GM13977 (cell line): ENCODE measurements around the gene BCAP31.
"Not testable (repeated sequence)": the region's sequence is repeated elsewhere in the genome, so short reads cannot be mapped to it uniquely, and the experiment has no call there.

Experiments
- DNase-seq: peaks from one replicate; pipeline ENCODE4 v3.0.0; 2012; ENCODE audit warnings: low spot score
- CTCF ChIP-seq: IDR thresholded peaks from 2 replicates; pipeline ENCODE4 v1.5.1; 2012; ENCODE audit warnings: mild to moderate bottlenecking, control low read depth; ENCODE audit not compliant: insufficient read depth; ENCODE audit errors: extremely low read depth, missing control alignments
- in situ Hi-C: fragments of 300-500 bp; cut with MboI; formaldehyde crosslinking; loops from one replicate; pipeline ENCODE4 v1.12.0; 2022; ENCODE audit warnings: low sequenced_read_pairs, low pct_unique_long_range_greater_than_20kb, mixed read lengths, inconsistent platforms; ENCODE audit not compliant: unreplicated experiment

BCAP31 gene

GRCh38 chrX:153686711-153687110 is 37.5 kb downstream of the BCAP31 start:
- no peak for DNase-seq
- no peak for TF ChIP-seq CTCF
- in situ Hi-C loops, result no loop called here

DNA sequence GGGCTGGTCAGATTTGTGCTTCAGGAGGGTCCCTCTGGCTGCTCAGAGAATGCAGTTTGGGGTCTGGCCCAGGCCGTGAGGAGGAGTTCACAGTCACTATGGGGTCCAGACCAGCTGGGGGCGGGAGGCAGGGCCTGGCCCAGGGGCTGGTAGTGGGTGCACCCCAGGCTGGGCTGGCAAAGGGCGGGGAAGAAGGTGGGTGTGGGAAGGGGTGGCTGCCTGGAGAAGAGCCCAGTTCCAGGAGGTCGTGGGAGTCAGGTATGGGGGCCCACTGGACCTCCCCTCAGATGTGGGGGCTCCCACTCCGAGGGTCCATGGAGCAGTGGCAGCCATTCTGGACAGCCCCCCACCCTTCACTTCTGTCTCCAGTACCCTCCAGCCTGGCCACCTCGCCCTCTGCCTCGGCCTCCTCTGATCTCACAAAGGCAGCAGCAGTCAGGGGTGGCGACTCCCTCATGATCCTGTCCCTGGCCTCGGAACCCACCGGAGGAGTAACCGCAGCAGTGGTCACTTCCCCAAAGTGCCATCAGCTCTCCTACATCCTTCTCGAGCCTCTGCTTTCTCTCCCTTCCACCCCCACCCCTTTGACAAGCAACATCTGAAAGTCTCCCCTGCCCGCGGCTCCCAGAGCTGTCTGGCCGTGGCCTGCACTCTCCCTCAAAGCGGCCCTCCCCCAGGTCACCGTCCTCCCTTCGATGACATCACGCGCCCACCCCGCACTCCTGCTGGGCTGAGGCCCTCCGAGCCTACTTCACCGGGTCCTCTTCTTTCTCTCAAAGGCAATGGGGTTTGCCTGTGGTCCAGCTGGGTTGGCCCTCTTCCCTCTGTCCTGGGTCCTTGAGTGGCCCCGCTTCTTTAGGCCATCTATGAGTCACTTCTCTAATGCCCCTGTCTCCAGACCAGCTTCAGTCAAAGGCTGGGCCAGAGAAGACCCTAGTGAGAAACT is 38.2 kb downstream of the BCAP31 start:
- no peak for DNase-seq
- in situ Hi-C loops, result no loop called here
- TF ChIP-seq CTCF, result no peak

DNA sequence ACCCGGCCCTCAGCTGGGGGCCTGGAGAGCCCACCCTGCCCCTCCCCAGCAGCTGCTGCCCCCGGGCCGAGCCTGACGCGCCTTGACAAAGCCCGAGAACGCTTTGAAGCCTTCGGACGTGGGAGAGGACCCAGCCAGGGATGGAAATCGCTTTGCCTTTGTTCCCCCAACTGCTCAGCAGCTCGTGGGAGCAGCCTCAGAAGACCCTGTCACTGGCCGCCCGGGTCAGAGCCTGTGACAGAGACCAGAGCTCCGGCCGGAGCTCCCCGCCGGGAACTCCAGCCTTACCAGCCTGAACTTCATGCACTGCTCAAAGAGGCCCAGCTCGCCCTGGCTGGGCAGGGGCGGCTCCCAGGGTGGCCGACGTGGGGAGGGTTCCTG is 39.0 kb downstream of the BCAP31 start:
- TF ChIP-seq CTCF, result no peak
- DNase-seq, result no peak
- in situ Hi-C loops, result no loop called here

DNA sequence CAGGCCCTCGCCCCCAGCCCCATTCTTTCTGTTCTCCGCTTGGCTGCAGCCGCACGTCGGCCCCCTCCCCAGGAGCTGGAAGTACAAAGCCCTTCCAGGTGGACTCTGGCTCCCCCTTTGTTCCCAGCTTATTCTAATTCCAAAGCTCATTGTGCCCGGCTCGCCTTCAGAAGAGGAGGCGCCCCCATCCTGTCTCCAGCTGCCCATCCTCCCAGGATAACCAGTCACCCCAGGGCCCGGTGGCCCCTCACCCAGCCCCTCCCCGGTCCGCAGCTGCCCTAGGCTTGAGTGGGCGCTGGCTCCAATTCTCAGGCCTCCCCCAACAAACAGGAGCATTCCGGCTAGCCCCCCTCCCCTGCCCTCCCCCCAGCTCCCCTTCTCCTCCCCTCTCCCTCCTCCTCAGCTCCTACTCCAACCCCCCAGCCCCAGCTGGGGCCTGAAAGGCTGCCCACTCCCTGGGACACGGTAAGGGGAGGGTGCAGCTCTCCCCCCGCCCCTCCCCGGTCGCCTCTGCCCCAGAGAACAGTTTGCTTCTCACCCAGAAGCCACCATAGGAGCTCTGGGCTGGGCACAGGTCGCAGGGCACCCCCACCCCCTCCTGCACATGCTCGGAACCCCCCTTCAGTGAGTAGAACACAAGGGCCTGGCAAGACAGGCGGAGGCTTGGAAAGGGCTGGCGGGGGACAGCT is 39.6 kb downstream of the BCAP31 start:
- TF ChIP-seq CTCF, result no peak
- in situ Hi-C loops, result no loop called here
- DNase-seq, result no peak

DNA sequence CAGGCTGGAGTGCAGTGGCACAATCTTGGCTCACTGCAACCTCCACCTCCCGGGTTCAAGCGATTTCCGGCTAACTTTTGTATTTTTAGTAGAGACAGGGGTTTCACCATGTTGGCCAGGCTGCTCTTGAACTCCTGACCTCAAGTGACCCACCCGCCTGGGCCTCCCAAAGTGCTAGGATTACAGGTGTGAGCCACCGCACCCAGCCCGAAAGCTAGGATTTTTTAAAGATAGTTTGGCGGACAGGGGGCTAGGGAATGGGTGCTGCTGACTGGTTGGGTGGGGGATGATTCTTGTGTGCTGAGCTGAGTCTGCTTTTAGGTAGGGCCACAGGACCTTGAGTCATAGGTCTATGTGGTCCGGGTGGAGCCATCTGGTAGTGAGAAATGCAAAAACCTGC is 40.7 kb downstream of the BCAP31 start:
- DNase-seq, in situ Hi-C loops: not testable (repeated sequence)

- no peak for DNase-seq
- in situ Hi-C loops, result no loop called here
- TF ChIP-seq CTCF, result no peak
Observed at GRCh38 chrX:153681175-153681574, 43.0 kb downstream of the BCAP31 start.

DNA sequence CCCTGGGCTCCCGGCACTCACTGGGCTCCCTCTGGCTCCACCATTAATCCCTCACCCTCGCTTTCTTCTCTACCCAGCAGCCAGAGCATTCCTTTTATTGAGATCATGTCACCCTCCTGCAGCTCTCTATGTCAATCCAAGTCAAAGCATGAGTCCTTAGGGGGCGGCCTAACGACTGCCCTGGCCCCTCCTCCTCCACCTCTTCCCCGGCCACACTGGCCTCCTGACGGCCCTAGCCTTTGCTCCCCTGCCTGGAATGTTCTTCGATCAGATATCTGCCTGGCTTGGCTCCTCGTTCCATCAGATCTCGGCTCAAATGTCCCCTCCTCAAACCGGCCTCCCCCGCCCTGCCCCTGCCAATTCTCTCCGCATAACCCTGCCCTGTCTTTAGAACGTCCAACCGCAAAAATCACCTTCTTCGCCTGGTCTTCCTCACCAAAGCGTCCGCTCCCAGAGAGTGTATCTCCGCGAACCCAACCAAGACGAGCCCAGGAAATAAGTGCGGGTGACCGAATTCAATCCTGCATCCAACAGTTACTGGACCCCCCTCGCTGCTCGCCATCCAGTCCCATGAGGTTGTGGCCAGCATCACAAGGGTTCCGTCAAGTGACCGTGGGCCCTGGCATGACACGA is 49.9 kb downstream of the BCAP31 start:
- peak; percentile 8 for DNase-seq
- no peak for TF ChIP-seq CTCF
- in situ Hi-C loops, result loop anchor here (10.0 to 25.0 kb wide), 2 partner anchors 120 to 712 kb away; no protein-coding TSS in a partner anchor
